Measurements from ENCODE around the gene ADGRG6.

ADGRG6 gene

GRCh38 chr6:142262231-142262630, 39.6 kb upstream of the ADGRG6 start:
- no peak for DNase-seq (ENCODE audit: extremely low spot score)
- POLR2A ChIA-PET = no interaction called here
- CTCF ChIA-PET = no interaction called here
- no peak for TF ChIP-seq CTCF (IDR thresholded peaks at IDR 0.05; ENCODE audit: control extremely low read depth, extremely low read depth, low read depth, missing control alignments)

GRCh38 chr6:142265476-142265875, 36.3 kb upstream of the ADGRG6 start:
- no peak for TF ChIP-seq CTCF (IDR thresholded peaks at IDR 0.05; ENCODE audit: control extremely low read depth, extremely low read depth, low read depth, missing control alignments)

GRCh38 chr6:142266060-142266459, 35.7 kb upstream of the ADGRG6 start:
- no peak for TF ChIP-seq CTCF (IDR thresholded peaks at IDR 0.05; ENCODE audit: control extremely low read depth, extremely low read depth, low read depth, missing control alignments)
- ChIA-PET CTCF (no interaction called here), POLR2A (no interaction called here)
- DNase-seq (ENCODE audit: extremely low spot score) = no peak

More at GRCh38 chr6:142265476-142265875, 36.3 kb upstream of the ADGRG6 start:
- POLR2A ChIA-PET = no interaction called here
- CTCF ChIA-PET = interaction anchor here (1.0 kb wide), 1 partner anchor 8 kb away, joined by 3 read pairs; no protein-coding TSS in a partner anchor
- no peak for DNase-seq (ENCODE audit: extremely low spot score)

GRCh38 chr6:142271476-142271875, 30.3 kb upstream of the ADGRG6 start:
- no peak for DNase-seq (ENCODE audit: extremely low spot score)
- ChIA-PET POLR2A (no interaction called here), CTCF (no interaction called here)
- TF ChIP-seq CTCF (IDR thresholded peaks at IDR 0.05; ENCODE audit: control extremely low read depth, extremely low read depth, low read depth, missing control alignments) = no peak

- ChIA-PET POLR2A (no interaction called here), CTCF (interaction anchor here (1.1 kb wide), 1 partner anchor 9 kb away, joined by 3 read pairs; no protein-coding TSS in a partner anchor)
- no peak for TF ChIP-seq CTCF (IDR thresholded peaks at IDR 0.05; ENCODE audit: control extremely low read depth, extremely low read depth, low read depth, missing control alignments)
- DNase-seq (ENCODE audit: extremely low spot score) = no peak
Observed at GRCh38 chr6:142274656-142275055, 27.2 kb upstream of the ADGRG6 start.

GRCh38 chr6:142275236-142276006, 26.4 kb upstream of the ADGRG6 start:
- DNase-seq (ENCODE audit: extremely low spot score) = no peak
- POLR2A ChIA-PET = no interaction called here
- CTCF ChIA-PET = interaction anchor here (1.0 kb wide), 1 partner anchor 11 kb away, joined by 3 read pairs; no protein-coding TSS in a partner anchor

More at GRCh38 chr6:142275236-142276006, 26.4 kb upstream of the ADGRG6 start:
- no peak for TF ChIP-seq CTCF (IDR thresholded peaks at IDR 0.05; ENCODE audit: control extremely low read depth, extremely low read depth, low read depth, missing control alignments)

Measured in GM10248 (cell line).